ENCODE data around the gene STX16.
A peak's percentile ranks its signal among the peaks of the same experiment; 100 is the strongest.

Gene STX16

GRCh38 chr20:58693226-58694006 is 42.3 kb downstream of the STX16 start:
- no peaks in the 10 kb centered on the region for H3K27me3 Mint-ChIP-seq
- DNase-seq, result no peak
- no peaks in the 10 kb centered on the region for H3K9me3 Mint-ChIP-seq
- no peak for ATAC-seq (replicated peaks)
- peak overlapping the region; percentile 79 to 82 for H3K4me3 Mint-ChIP-seq
- H3K36me3 Mint-ChIP-seq, result peaks cover 11 to 20% of the 10 kb centered on the region in 2 donors
- peaks cover 11 to 13% of the 10 kb centered on the region in 2 donors for H3K4me1 Mint-ChIP-seq
- peak overlapping the region; percentile 57 for H3K27ac Mint-ChIP-seq

DNA sequence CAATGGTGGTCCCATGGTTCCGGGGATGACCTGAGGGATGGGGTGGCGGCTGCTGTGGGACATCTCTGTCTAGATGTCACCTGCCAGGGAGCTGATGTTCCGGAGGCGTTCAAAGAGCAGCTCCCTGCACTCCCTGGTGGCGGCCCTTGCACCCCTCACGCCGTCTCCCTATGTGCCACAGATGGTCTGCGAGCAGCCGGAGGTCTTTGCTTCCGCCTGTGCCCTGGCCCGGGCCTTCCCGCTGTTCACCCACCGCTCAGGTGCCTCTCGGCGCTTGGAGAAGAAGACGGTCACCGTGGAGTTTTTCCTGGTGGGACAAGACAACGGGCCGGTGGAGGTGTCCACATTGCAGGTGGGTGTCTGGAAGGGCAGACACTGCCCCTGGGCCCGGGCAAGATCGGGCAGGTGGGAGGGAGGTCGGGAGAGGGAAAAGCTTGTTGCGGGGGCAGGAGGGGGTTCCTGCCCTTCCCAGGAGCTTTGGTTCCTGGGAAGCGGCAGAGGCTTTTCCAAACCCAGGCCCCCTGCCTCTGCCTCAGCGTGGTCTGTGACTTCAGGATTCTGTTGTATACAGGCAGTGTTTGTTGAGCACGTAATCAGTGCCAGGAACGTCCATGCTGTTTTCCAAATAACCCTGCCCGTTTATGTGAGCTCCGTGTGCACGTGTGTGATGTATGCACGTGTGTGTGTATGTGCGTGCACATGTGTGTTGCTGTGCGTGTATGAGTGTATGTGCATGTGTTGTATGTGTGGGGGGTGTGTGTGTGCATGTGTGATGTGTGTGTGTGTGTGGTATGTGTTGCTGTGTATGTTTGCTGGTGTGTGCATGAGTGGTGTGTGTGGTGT is 43.4 kb downstream of the STX16 start:
- H3K4me3 Mint-ChIP-seq, result peak overlapping the region in 1 of 2 donors; percentile 28
- DNase-seq (no peak), ATAC-seq (replicated peaks) (no peak)
- H3K36me3 Mint-ChIP-seq, result peaks cover 7 to 26% of the 10 kb centered on the region in 2 donors
- H3K4me1 Mint-ChIP-seq, result peaks cover 10 to 13% of the 10 kb centered on the region in 2 donors
- no peaks in the 10 kb centered on the region for H3K9me3 Mint-ChIP-seq
- no peak overlapping the region for H3K27ac Mint-ChIP-seq
- no peaks in the 10 kb centered on the region for H3K27me3 Mint-ChIP-seq

DNA sequence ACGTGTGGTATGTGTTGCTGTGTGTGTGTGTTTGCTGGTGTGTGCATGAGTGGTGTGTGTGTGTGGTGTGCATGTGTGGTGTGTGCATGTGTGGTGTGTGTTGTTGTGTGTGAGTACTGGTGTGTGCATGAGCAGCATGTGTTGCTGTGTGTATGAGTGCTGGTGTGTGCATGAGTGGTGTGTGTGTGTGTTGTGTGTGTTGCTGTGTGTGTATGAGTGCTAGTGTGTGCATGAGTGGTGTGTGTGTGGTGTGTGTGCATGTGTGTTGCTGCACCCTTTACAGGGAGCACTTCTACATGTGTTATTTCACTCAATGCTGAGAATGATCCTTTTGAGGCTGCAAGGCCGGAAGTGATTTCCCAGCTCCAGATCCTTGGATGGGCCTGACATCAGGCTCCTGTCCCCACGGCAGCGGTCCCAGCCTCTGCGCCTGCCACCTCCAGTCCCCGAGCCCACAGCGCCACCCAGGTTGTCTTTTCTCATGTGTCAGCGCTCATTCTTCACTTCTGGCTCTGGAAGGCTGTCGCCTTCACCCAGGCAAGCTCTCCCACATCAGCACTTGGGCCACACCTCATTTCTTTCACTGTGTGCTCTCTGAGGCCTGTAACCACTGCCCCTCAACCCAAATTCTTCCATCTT is 44.1 kb downstream of the STX16 start:
- DNase-seq (no peak), ATAC-seq (replicated peaks) (no peak)
- Mint-ChIP-seq H3K9me3 (no peaks in the 10 kb centered on the region), H3K27ac (no peak overlapping the region), H3K27me3 (no peaks in the 10 kb centered on the region), H3K4me1 (peaks cover 12 to 15% of the 10 kb centered on the region in 2 donors), H3K36me3 (peaks cover 11 to 30% of the 10 kb centered on the region in 2 donors), H3K4me3 (no peak overlapping the region)

- no peaks in the 10 kb centered on the region for H3K9me3 Mint-ChIP-seq
- DNase-seq, result no peak
- no peak overlapping the region for H3K27ac Mint-ChIP-seq
- no peak for ATAC-seq (replicated peaks)
- no peaks in the 10 kb centered on the region for H3K27me3 Mint-ChIP-seq
- no peak overlapping the region for H3K4me3 Mint-ChIP-seq
- H3K36me3 Mint-ChIP-seq, result peaks cover 18 to 33% of the 10 kb centered on the region in 2 donors
- peaks cover 12 to 16% of the 10 kb centered on the region in 2 donors for H3K4me1 Mint-ChIP-seq
These were observed 44.9 kb downstream of the STX16 start for GRCh38 chr20:58695895-58696375.

DNA sequence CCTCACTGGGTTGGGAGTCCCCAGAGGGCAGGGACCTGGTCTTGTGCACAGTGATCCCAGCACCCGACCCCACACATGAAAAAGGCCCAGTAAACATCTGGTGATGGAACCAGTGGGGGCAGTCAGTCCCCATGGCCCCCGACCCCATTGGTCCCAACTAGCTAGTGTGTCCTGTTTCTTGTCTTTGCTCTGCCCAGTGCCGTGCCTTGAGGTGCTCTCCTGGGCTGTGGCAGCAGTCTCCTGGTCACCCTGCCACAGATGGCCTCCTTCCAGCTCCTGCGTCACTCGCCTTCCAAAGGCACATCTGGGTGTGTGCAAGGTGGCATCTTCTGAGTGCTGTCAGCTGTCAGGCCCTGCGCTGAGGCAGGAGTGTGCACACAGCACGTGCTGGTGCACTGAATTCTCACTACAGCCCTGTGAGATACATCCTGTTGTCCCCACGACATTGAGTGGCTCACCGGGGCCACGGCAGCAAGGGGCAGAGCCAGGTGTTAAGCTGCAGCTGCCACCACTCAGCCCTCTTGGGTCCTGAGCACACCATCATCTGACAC is 45.4 kb downstream of the STX16 start:
- no peaks in the 10 kb centered on the region for H3K9me3 Mint-ChIP-seq
- H3K4me1 Mint-ChIP-seq, result peaks cover 11 to 14% of the 10 kb centered on the region in 2 donors
- no peak overlapping the region for H3K27ac Mint-ChIP-seq
- ATAC-seq (replicated peaks) (no peak), DNase-seq (no peak)
- H3K4me3 Mint-ChIP-seq, result no peak overlapping the region
- peaks cover 19 to 33% of the 10 kb centered on the region in 2 donors for H3K36me3 Mint-ChIP-seq
- no peaks in the 10 kb centered on the region for H3K27me3 Mint-ChIP-seq

- Mint-ChIP-seq H3K9me3 (no peaks in the 10 kb centered on the region), H3K4me3 (no peak overlapping the region), H3K36me3 (peaks cover 25 to 31% of the 10 kb centered on the region in 2 donors), H3K4me1 (peaks cover 7 to 14% of the 10 kb centered on the region in 2 donors), H3K27me3 (no peaks in the 10 kb centered on the region), H3K27ac (no peak overlapping the region)
- no peak for ATAC-seq (replicated peaks)
- no peak for DNase-seq
These were observed 46.3 kb downstream of the STX16 start for GRCh38 chr20:58697201-58697866.

DNA sequence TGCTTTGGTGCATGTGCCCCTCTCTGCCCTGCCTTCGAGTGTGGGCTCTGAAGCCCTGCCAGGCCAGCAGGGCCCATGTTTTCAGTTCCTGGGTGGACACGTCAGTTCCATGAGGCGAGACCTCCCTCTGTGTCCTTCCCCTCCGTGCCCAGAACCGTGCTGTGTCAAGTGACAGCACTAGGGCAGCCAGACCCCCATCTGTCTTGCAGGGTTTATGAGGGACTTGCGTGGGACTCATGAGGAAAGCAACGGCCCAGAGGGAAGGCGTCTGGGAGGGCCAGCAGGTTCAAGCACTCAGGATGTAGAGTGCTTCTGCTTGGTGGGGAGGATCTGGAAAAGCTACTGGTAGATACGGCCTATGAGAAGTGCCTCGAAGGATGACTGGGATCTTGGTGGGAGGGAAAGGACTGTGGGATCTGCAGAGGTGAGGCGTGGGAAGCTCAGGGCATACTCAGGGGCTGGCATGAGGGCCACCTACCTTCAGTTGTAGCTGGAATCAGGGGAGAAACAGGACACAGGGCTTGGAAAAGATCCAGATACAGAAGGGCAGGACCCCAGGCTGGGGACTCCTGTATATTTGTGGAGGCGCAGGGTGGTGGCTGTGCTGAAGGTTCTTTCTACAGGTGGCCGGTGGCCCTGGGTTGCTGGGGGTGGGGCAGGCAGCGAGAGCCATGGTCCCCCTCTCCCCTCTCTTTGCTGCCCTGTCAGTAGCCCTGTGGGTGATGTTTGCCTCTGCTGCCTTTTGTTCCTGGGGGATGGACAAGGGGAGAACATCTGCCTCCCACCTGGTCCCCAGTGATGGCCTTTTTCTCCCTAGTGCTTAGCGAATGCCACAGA is 47.0 kb downstream of the STX16 start:
- no peak for DNase-seq
- Mint-ChIP-seq H3K4me3 (no peak overlapping the region), H3K27me3 (no peaks in the 10 kb centered on the region), H3K36me3 (peaks cover 32 to 33% of the 10 kb centered on the region in 2 donors), H3K4me1 (peaks cover 7 to 14% of the 10 kb centered on the region in 2 donors), H3K9me3 (no peaks in the 10 kb centered on the region), H3K27ac (no peak overlapping the region)
- ATAC-seq (replicated peaks), result no peak

DNA sequence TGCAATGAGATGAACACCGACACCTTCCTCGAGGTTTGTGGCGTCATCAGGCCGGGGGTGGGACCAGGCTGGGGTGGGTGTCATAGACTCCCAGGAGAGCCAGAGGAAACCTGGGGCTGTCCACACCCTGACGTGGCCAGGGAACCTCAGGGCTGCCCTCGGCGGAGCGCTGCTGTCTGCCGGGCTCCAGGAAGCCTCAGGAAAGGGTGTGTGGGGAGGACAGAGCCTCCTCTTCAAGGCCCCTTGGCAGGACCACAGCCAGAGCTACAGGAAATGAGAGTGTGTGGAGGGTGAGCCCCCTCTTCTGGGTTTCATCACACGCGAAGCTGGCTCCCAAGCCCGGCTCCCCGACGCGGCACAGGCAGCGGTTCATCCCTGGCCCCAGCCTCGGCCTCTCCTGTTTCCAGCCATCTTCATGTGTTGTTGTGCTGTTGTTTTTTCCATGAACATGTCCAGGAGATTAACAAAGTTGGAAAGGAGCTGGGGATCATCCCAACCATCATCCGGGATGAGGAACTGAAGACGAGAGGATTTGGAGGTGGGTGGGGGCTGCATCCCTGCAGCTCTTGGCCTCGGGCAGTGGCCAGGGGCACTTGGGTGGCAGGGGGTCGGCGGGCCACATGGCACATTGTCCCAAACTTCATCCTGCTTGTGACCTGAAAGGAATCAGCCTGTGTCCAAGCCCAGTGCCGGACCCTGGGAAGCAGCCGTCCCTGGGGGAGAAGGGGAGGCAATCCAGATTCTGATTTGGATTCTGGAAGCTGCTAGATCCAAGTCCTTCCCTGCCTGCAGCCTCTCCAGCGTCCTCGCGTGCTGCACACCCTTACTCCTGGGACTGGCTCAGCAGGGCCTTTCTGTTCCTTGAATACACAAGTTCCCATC is 47.9 kb downstream of the STX16 start:
- Mint-ChIP-seq H3K4me1 (peaks cover 4 to 7% of the 10 kb centered on the region in 2 donors), H3K27me3 (no peaks in the 10 kb centered on the region), H3K36me3 (peaks cover 37 to 40% of the 10 kb centered on the region in 2 donors), H3K9me3 (no peaks in the 10 kb centered on the region), H3K27ac (no peak overlapping the region), H3K4me3 (no peak overlapping the region)
- no peak for DNase-seq
- no peak for ATAC-seq (replicated peaks)

DNA sequence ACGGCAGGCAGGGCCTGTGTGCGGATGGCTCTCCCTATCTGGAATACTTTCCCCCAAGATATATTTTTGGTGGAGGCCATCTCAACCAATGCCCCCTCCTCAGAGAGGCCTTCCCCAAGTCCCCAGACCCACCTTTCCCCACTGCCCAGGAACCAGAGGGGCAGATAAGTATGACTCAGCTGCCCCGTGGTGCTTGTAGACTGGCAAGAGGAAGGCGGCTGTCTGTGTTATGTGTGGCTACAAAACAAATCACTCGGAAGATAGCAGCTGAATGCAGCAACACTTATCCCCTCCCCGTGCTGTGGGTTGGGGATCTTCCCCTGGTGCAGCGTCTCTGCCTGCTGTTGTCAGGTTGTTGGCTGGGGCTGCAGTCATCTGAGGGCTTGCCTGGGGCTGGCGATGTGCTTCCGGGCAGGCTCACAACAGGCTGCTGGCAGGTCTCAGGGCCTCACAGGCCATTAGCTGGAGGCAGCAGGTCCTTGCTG is 48.6 kb downstream of the STX16 start:
- Mint-ChIP-seq H3K9me3 (no peaks in the 10 kb centered on the region), H3K4me3 (no peak overlapping the region), H3K27ac (no peak overlapping the region), H3K27me3 (no peaks in the 10 kb centered on the region), H3K4me1 (peaks cover 4 to 7% of the 10 kb centered on the region in 2 donors), H3K36me3 (peaks cover 37 to 42% of the 10 kb centered on the region in 2 donors)
- DNase-seq (no peak), ATAC-seq (replicated peaks) (no peak)

DNA sequence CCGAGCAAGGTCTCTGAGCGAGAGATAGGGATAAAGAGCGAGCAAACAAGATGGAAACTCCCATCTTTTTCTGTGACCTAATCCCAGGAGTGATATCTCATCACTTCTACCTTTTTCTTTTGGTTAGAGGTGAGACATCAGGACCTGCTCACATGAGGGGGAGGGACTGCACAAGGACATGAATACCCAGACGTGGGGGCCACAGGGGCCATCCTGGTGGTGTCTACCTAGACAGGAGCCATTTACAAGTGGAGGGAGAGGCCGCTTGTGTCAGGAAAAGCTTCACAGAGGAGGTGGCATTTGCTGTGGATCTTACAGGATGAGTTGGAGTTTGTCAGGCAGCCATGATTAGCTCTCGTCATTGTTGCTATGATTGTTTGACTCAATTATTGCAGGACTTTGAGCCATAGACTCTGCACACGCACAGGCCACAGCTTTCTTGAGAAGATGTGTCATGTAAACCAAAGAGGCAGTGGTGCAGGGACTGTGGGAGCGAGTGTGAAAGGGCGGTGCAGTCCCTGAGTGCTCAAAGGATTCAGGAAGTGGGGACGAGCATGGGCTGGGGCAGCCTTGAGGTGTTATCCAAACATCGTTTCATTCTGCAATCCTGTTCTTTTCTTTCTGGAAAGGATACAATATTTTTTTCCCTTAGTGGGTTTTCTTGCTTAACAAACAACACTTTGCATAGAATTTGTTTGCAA is 49.2 kb downstream of the STX16 start:
- H3K9me3 Mint-ChIP-seq, result no peaks in the 10 kb centered on the region
- DNase-seq (no peak), ATAC-seq (replicated peaks) (peak; percentile 34 to 53)
- H3K4me1 Mint-ChIP-seq, result peaks cover 4 to 7% of the 10 kb centered on the region in 2 donors
- no peak overlapping the region for H3K27ac Mint-ChIP-seq
- H3K4me3 Mint-ChIP-seq, result no peak overlapping the region
- no peaks in the 10 kb centered on the region for H3K27me3 Mint-ChIP-seq
- H3K36me3 Mint-ChIP-seq, result peaks cover 37 to 45% of the 10 kb centered on the region in 2 donors

DNA sequence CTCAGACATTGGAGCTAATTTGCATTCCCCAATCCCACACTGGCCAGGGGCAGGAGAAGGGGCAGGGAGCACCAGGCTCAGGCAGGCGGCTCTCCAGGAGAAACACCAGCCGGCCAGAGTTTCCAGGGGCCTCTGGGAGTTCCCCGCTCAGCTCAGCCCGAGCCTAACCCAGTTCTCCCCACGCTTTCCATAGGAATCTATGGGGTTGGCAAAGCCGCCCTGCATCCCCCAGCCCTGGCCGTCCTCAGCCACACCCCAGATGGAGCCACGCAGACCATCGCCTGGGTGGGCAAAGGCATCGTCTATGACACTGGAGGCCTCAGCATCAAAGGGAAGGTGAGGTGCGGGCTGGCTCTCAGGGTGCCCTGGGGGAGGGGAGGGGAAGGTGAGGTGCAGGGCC is 49.7 kb downstream of the STX16 start:
- Mint-ChIP-seq H3K27me3 (no peaks in the 10 kb centered on the region), H3K36me3 (peaks cover 37 to 49% of the 10 kb centered on the region in 2 donors), H3K4me1 (peaks cover 4 to 7% of the 10 kb centered on the region in 2 donors), H3K27ac (no peak overlapping the region), H3K9me3 (no peaks in the 10 kb centered on the region), H3K4me3 (no peak overlapping the region)
- DNase-seq (no peak), ATAC-seq (replicated peaks) (no peak)
